Breast epithelium (tissue), 4 donors: ENCODE data around the gene FOLR2. TPM values are rescaled to one million over a fixed set of nuclear protein-coding genes. Genes with fewer than 3 reads are reported as not detected.

Experiments used
- DNase-seq, 2 donors: peaks; one replicate each; pipeline ENCODE4 v3.0.0-alpha.2; 2019; ENCODE audit warnings: low spot score in 2 of 2
- H3K27ac ChIP-seq, 2 donors: fragments of 200-600 bp; sonication (generic) in 1 of 2; one replicate each; pipeline ENCODE4 v1.5.1; 2016 to 2019; ENCODE audit warnings: mild to moderate bottlenecking in 1 of 2
- H3K27me3 ChIP-seq, 2 donors: fragments of 200-600 bp; sonication (generic) in 1 of 2; one replicate each; pipeline versions ENCODE4 v1.5.1 to v1.6.0; 2017 to 2019; ENCODE audit warnings: control low read depth in 1 of 2, mild to moderate bottlenecking in 1 of 2
- H3K36me3 ChIP-seq: fragments of 200-600 bp; one replicate; pipeline ENCODE4 v1.5.1; 2019
- H3K4me1 ChIP-seq, 2 donors: fragments of 200-600 bp; sonication (generic); one replicate each; pipeline ENCODE4 v1.5.1; 2016 to 2019; ENCODE audit warnings: control low read depth in 1 of 2
- H3K4me3 ChIP-seq, 3 donors: fragments of 200-600 bp; sonication (generic); 1 replicate in 2 of 3; 2 replicates in 1 of 3; pipeline ENCODE4 v1.5.1; 2016 to 2019; ENCODE audit warnings: mild to moderate bottlenecking in 3 of 3, moderate library complexity in 2 of 3
- H3K9me3 ChIP-seq, 2 donors: fragments of 200-600 bp; sonication (generic) in 1 of 2; one replicate each; pipeline ENCODE4 v1.5.1; 2016 to 2019; ENCODE audit warnings: control low read depth in 1 of 2
- CTCF ChIP-seq, 3 donors: fragments of 450-650 bp; IDR thresholded peaks; one replicate each; pipeline ENCODE4 v1.5.1; 2016 to 2017; ENCODE audit warnings: antibody characterized with exemption in 3 of 3, mild to moderate bottlenecking in 3 of 3, moderate library complexity in 3 of 3
- POLR2A ChIP-seq: fragments of 450-650 bp; IDR thresholded peaks from one replicate; pipeline ENCODE4 v1.6.1; 2016; ENCODE audit warnings: antibody characterized with exemption, mild to moderate bottlenecking, moderate library complexity
- POLR2AphosphoS5 ChIP-seq, 3 donors: sonication (generic); formaldehyde crosslinking; IDR thresholded peaks; one replicate each; pipeline ENCODE4 v1.6.1; 2017; ENCODE audit warnings: antibody characterized with exemption in 3 of 3
- intact Hi-C: fragments of 100-400 bp; cut with DNase I; formaldehyde crosslinking; loops from one replicate; pipeline ENCODE4 v1.15.1; 2023; ENCODE audit warnings: low total_unique reads
- total RNA-seq, 3 donors: library from RNA; depleted of rRNA; stranded (reverse); fragments of >200 nt; gene quantifications; one replicate each; pipeline ENCODE4 v1.1.0, GENCODE V29; 2016

FOLR2 gene
- total RNA-seq, 3 donors from 2014 or later: 5.2 to 143 (median 16.7) TPM

GRCh38 chr11:72226701-72227100, 10.1 kb downstream of the FOLR2 start:
- H3K27ac ChIP-seq: peak overlapping the region; percentile 23 to 55
- intact Hi-C loops: no loop called here

GRCh38 chr11:72227316-72228228, 11.0 kb downstream of the FOLR2 start:
- Histone ChIP-seq H3K4me1 (peaks cover 7 to 17% of the 10 kb centered on the region in 2 donors), H3K27ac (peak overlapping the region; percentile 32 to 55), H3K4me3 (peak overlapping the region in 1 of 3 donors; percentile 8), H3K36me3 (peaks cover 5% of the 10 kb centered on the region), H3K9me3 (no peaks in the 10 kb centered on the region), H3K27me3 (no peaks in the 10 kb centered on the region)
- TF ChIP-seq CTCF (IDR thresholded peaks at IDR 0.05): no peak
- no peak for TF ChIP-seq POLR2AphosphoS5 (IDR thresholded peaks at IDR 0.05)
- no peak for TF ChIP-seq POLR2A
- intact Hi-C loops: no loop called here
- peak in 1 of 2 donors; percentile 25 for DNase-seq

More at GRCh38 chr11:72226701-72227100, 10.1 kb downstream of the FOLR2 start:
- H3K9me3 ChIP-seq: no peaks in the 10 kb centered on the region
- H3K27me3 ChIP-seq: no peaks in the 10 kb centered on the region
- peaks cover 5% of the 10 kb centered on the region for H3K36me3 ChIP-seq
- no peak overlapping the region for H3K4me3 ChIP-seq
- H3K4me1 ChIP-seq: peaks cover 7 to 17% of the 10 kb centered on the region in 2 donors
- peak; percentile 14 to 47 for DNase-seq
- no peak for TF ChIP-seq CTCF (IDR thresholded peaks at IDR 0.05)
- no peak for TF ChIP-seq POLR2A
- TF ChIP-seq POLR2AphosphoS5 (IDR thresholded peaks at IDR 0.05): no peak

GRCh38 chr11:72228229-72228843, 11.7 kb downstream of the FOLR2 start:
- Histone ChIP-seq H3K4me3 (peak overlapping the region in 1 of 3 donors; percentile 8), H3K27ac (peak overlapping the region; percentile 32 to 41), H3K9me3 (no peaks in the 10 kb centered on the region), H3K27me3 (no peaks in the 10 kb centered on the region), H3K4me1 (peaks cover 7 to 17% of the 10 kb centered on the region in 2 donors), H3K36me3 (peaks cover 5% of the 10 kb centered on the region)
- peak; percentile 12 to 24 for DNase-seq
- intact Hi-C loops: no loop called here
- TF ChIP-seq POLR2AphosphoS5 (IDR thresholded peaks at IDR 0.05) (no peak), CTCF (IDR thresholded peaks at IDR 0.05) (no peak), POLR2A (no peak)

GRCh38 chr11:72228844-72229231, 12.2 kb downstream of the FOLR2 start:
- intact Hi-C loops: no loop called here

More at GRCh38 chr11:72228844-72229231, 12.2 kb downstream of the FOLR2 start:
- Histone ChIP-seq H3K36me3 (peaks cover 5% of the 10 kb centered on the region), H3K27me3 (no peaks in the 10 kb centered on the region), H3K4me3 (no peak overlapping the region), H3K9me3 (no peaks in the 10 kb centered on the region), H3K27ac (peak overlapping the region in 1 of 2 donors; percentile 32), H3K4me1 (peaks cover 7 to 17% of the 10 kb centered on the region in 2 donors)
- DNase-seq: peak; percentile 11 to 36
- no peak for TF ChIP-seq POLR2AphosphoS5 (IDR thresholded peaks at IDR 0.05)
- no peak for TF ChIP-seq CTCF (IDR thresholded peaks at IDR 0.05)
- TF ChIP-seq POLR2A: no peak
